Immature natural killer cell (primary cell): ENCODE results near the gene RMI1. TPM values are rescaled to one million over a fixed set of nuclear protein-coding genes. Genes with fewer than 3 reads are reported as not detected.

Source experiments
- polyA plus RNA-seq, 3 donors: library from polyadenylated mRNA; unstranded; fragments of 300-500 nt; fragmentation: Illumina TruSeq; gene quantifications; one replicate each; pipeline ENCODE4 v1.2.3, GENCODE V29; 2021

Gene RMI1
- polyA plus RNA-seq, 3 donors from 2014 or later: 4.5 to 7.4 (median 4.9) TPM

Other genes starting within 250 kb of the RMI1 start
- 1 to 10 TPM; 1.2 to 4.9 (median 4.7) TPM for gene GKAP1, start 163.0 kb upstream of the RMI1 start, polyA plus RNA-seq
- 1 to 10 TPM; 1.5 to 1.8 (median 1.8) TPM for gene KIF27, start 59.4 kb upstream of the RMI1 start, polyA plus RNA-seq
- gene HNRNPK, start 590 bp upstream of the RMI1 start, polyA plus RNA-seq: 1,000 to 10,000 TPM in 1 of 3 donors, 100 to 1,000 TPM in 2; 752 to 1,158 (median 931) TPM